ENCODE data around the gene PRMT3. TPM values are rescaled to one million over a fixed set of nuclear protein-coding genes. Genes with fewer than 3 reads are reported as not detected.
A peak's percentile ranks its signal among the peaks of the same experiment; 100 is the strongest.

Gene PRMT3
- total RNA-seq, 1 experiment from 2014 or later: 39.6 TPM

DNA sequence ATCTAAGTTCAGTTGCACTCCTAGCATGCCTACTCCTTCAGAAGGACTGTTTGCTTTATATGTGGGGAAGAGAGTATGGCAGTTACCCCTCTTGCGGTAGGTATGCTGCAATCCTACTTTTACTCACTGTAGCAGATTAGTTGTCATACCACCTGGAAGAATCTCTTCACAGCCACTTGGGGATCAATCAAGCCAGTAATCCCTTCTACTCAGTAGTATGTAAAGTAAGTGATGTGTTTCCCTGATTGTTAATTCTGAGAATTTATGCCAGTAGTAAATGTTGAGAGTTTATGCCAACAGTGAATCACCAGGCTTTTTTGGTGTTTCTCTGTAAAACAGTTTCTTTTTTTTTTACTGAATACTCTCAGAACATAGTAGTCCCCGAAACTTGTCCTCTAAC, 34.4 kb downstream of the PRMT3 start:
- Histone ChIP-seq H3K9me3 (ENCODE audit: low read length) (no peaks in the 10 kb centered on the region), H3K9me2 (replicated peaks; ENCODE audit: insufficient read depth, low read length) (no peaks in the 10 kb centered on the region), H4K20me1 (ENCODE audit: insufficient read depth, low read depth, low read length) (no peaks in the 10 kb centered on the region), H3K9ac (ENCODE audit: low read length) (no peak overlapping the region), H3K4me2 (ENCODE audit: low read depth, low read length, poor library complexity, severe bottlenecking) (no peak overlapping the region), H3K27me3 (ENCODE audit: low read length) (no peaks in the 10 kb centered on the region), H3K27ac (ENCODE audit: low read length) (no peak overlapping the region), H3K4me3 (ENCODE audit: low read length) (no peak overlapping the region), H3K79me2 (ENCODE audit: low read length) (peaks cover 68% of the 10 kb centered on the region), H2AFZ (ENCODE audit: low read length) (no peak overlapping the region), H3K4me1 (ENCODE audit: low read length) (no peaks in the 10 kb centered on the region), H3K36me3 (ENCODE audit: insufficient read depth, low read length) (peaks cover 50% of the 10 kb centered on the region; the same call in 1 of the 2 replicates)
- no peak for DNase-seq

DNA sequence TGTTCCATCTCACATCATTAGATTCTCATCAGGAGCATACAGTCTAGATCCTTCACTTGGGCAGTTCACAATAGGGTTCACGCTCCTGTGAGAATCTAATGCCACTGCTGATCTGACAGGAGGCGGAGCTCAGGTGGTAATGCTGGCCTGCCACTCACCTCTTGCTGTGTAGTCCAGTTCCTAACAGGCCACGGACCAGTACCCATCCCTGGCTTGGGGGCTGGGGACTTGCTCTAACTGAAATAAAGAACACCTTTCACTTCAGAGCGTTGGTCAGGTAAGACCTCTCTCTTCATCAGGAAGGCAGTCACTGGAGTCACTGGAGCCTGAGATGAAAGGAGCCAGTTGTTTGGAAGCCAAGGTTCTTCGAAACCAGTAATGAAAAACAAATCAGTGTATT, 41.7 kb downstream of the PRMT3 start:
- Histone ChIP-seq H2AFZ (ENCODE audit: low read length) (no peak overlapping the region), H3K27me3 (ENCODE audit: low read length) (no peaks in the 10 kb centered on the region), H3K9me3 (ENCODE audit: low read length) (no peaks in the 10 kb centered on the region), H3K4me2 (ENCODE audit: low read depth, low read length, poor library complexity, severe bottlenecking) (no peak overlapping the region), H3K79me2 (ENCODE audit: low read length) (peaks cover 61% of the 10 kb centered on the region), H3K27ac (ENCODE audit: low read length) (no peak overlapping the region), H3K9ac (ENCODE audit: low read length) (no peak overlapping the region), H3K36me3 (ENCODE audit: insufficient read depth, low read length) (peaks cover 40% of the 10 kb centered on the region; the same call in 1 of the 2 replicates), H3K9me2 (replicated peaks; ENCODE audit: insufficient read depth, low read length) (no peaks in the 10 kb centered on the region), H3K4me3 (ENCODE audit: low read length) (no peak overlapping the region), H4K20me1 (ENCODE audit: insufficient read depth, low read depth, low read length) (no peaks in the 10 kb centered on the region), H3K4me1 (ENCODE audit: low read length) (no peaks in the 10 kb centered on the region)
- DNase-seq: no peak

DNA sequence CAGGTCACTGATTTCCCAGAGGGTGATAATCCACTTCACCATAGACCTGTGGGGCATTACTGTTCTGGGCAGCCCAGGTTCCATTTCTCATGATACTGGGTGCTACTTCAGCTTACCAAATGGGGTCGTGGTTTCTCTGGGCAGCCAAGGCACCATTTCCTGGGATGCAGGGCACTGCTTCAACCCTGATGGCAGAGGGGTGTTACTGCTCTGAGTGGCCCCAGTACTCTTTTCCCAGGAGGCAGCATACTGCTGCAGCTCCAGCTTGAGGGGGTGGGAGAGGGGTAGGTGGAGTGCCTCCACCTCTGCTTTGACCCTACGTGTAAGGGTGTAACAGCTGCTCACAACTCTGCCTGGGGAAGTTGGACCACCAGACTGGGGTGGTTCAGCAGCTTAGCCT, 51.1 kb downstream of the PRMT3 start:
- Histone ChIP-seq H3K27me3 (ENCODE audit: low read length) (no peaks in the 10 kb centered on the region), H3K9ac (ENCODE audit: low read length) (no peak overlapping the region), H2AFZ (ENCODE audit: low read length) (no peak overlapping the region)

DNA sequence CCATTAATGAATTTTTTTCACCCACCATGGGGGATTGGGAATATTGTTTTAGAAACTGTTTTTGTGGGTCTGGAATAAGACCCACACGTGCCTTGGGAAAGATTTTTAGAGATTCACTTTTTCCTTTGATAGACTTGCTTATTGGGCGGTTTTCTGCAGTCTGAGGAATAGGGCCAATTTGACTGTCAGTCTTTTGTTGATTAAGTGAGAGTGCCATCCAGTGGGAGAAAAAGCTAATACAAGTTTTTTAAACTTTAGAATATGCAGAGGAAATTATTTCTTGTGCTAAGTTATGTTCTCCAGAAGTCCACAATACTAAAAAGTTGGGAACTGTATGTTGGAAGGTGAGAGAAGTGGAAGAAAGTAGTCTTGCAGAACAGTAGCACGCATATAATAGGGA, 56.1 kb downstream of the PRMT3 start:
- DNase-seq: peak; percentile 64
- H3K4me2 ChIP-seq (ENCODE audit: low read depth, low read length, poor library complexity, severe bottlenecking): no peak overlapping the region

More for the DNA sequence above, 51.1 kb downstream of the PRMT3 start:
- Histone ChIP-seq H3K27ac (ENCODE audit: low read length) (no peak overlapping the region), H3K4me2 (ENCODE audit: low read depth, low read length, poor library complexity, severe bottlenecking) (no peak overlapping the region), H3K79me2 (ENCODE audit: low read length) (peaks cover 85% of the 10 kb centered on the region), H3K9me3 (ENCODE audit: low read length) (no peaks in the 10 kb centered on the region), H3K4me3 (ENCODE audit: low read length) (no peak overlapping the region), H4K20me1 (ENCODE audit: insufficient read depth, low read depth, low read length) (no peaks in the 10 kb centered on the region), H3K9me2 (replicated peaks; ENCODE audit: insufficient read depth, low read length) (no peaks in the 10 kb centered on the region), H3K36me3 (ENCODE audit: insufficient read depth, low read length) (peaks cover 14% of the 10 kb centered on the region; the same call in 1 of the 2 replicates), H3K4me1 (ENCODE audit: low read length) (no peaks in the 10 kb centered on the region)
- DNase-seq: no peak

DNA sequence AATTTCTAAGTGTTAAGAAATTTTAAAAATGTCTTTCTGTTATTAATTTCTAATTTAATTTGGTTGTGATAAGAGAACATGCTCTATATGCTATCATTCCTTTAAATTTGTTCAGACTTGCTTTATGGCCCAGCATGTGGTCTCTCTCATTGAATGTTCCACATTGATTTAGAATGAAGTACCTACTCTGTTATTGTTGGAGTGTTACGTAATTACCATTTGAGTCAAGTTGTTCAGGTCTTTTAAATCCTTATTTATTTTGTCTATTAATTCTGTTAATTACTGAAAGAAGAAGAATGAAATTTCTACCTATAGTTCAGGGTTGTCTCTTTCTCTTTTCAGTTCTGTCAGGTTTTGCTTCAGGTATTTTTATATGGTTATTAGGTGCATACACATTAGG, 57.0 kb downstream of the PRMT3 start:
- peaks cover 16% of the 10 kb centered on the region; the same call in 1 of the 2 replicates for H3K36me3 ChIP-seq (ENCODE audit: insufficient read depth, low read length)
- no peaks in the 10 kb centered on the region for H3K9me3 ChIP-seq (ENCODE audit: low read length)
- no peak overlapping the region for H3K4me3 ChIP-seq (ENCODE audit: low read length)
- no peak overlapping the region for H3K9ac ChIP-seq (ENCODE audit: low read length)
- peaks cover 78% of the 10 kb centered on the region for H3K79me2 ChIP-seq (ENCODE audit: low read length)
- no peak overlapping the region for H2AFZ ChIP-seq (ENCODE audit: low read length)
- no peaks in the 10 kb centered on the region for H3K4me1 ChIP-seq (ENCODE audit: low read length)
- no peaks in the 10 kb centered on the region for H3K9me2 ChIP-seq (replicated peaks; ENCODE audit: insufficient read depth, low read length)
- H3K4me2 ChIP-seq (ENCODE audit: low read depth, low read length, poor library complexity, severe bottlenecking): no peak overlapping the region
- no peak for DNase-seq
- no peak overlapping the region for H3K27ac ChIP-seq (ENCODE audit: low read length)
- H3K27me3 ChIP-seq (ENCODE audit: low read length): no peaks in the 10 kb centered on the region
- no peaks in the 10 kb centered on the region for H4K20me1 ChIP-seq (ENCODE audit: insufficient read depth, low read depth, low read length)

More for the DNA sequence above, 56.1 kb downstream of the PRMT3 start:
- Histone ChIP-seq H3K36me3 (ENCODE audit: insufficient read depth, low read length) (peaks cover 16% of the 10 kb centered on the region; the same call in 1 of the 2 replicates), H3K4me3 (ENCODE audit: low read length) (no peak overlapping the region), H3K79me2 (ENCODE audit: low read length) (peaks cover 82% of the 10 kb centered on the region), H3K9me2 (replicated peaks; ENCODE audit: insufficient read depth, low read length) (no peaks in the 10 kb centered on the region), H3K27me3 (ENCODE audit: low read length) (no peaks in the 10 kb centered on the region), H3K27ac (ENCODE audit: low read length) (no peak overlapping the region), H3K9me3 (ENCODE audit: low read length) (no peaks in the 10 kb centered on the region), H3K9ac (ENCODE audit: low read length) (no peak overlapping the region), H4K20me1 (ENCODE audit: insufficient read depth, low read depth, low read length) (no peaks in the 10 kb centered on the region), H2AFZ (ENCODE audit: low read length) (no peak overlapping the region), H3K4me1 (ENCODE audit: low read length) (no peaks in the 10 kb centered on the region)

DNA sequence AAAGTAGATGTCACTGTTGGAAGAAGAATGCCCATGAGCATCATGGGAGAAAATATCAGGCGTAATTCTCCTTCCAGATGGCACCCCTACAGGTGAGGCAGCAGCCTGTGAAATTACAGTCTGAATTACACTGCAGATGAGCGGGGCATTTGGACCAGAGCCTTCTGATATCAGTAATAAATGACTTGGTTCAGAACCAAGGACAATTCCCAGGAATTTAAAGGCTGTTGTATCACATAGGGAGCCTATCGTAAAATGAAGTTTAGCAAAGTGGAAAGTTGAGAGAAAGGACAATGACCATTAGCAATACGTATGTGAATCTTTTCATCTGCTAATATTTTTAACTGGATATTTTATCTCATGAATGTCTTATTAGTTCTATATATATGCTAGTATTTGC, 61.3 kb downstream of the PRMT3 start:
- no peaks in the 10 kb centered on the region for H3K27me3 ChIP-seq (ENCODE audit: low read length)
- no peaks in the 10 kb centered on the region for H3K4me1 ChIP-seq (ENCODE audit: low read length)
- H3K4me2 ChIP-seq (ENCODE audit: low read depth, low read length, poor library complexity, severe bottlenecking): no peak overlapping the region
- H3K4me3 ChIP-seq (ENCODE audit: low read length): no peak overlapping the region
- H3K36me3 ChIP-seq (ENCODE audit: insufficient read depth, low read length): peaks cover 37% of the 10 kb centered on the region; the same call in 1 of the 2 replicates
- H3K27ac ChIP-seq (ENCODE audit: low read length): no peak overlapping the region
- peaks cover 84% of the 10 kb centered on the region for H3K79me2 ChIP-seq (ENCODE audit: low read length)
- H2AFZ ChIP-seq (ENCODE audit: low read length): no peak overlapping the region
- H3K9me3 ChIP-seq (ENCODE audit: low read length): no peaks in the 10 kb centered on the region
- DNase-seq: no peak
- H3K9ac ChIP-seq (ENCODE audit: low read length): no peak overlapping the region
- no peaks in the 10 kb centered on the region for H3K9me2 ChIP-seq (replicated peaks; ENCODE audit: insufficient read depth, low read length)
- no peaks in the 10 kb centered on the region for H4K20me1 ChIP-seq (ENCODE audit: insufficient read depth, low read depth, low read length)

DNA sequence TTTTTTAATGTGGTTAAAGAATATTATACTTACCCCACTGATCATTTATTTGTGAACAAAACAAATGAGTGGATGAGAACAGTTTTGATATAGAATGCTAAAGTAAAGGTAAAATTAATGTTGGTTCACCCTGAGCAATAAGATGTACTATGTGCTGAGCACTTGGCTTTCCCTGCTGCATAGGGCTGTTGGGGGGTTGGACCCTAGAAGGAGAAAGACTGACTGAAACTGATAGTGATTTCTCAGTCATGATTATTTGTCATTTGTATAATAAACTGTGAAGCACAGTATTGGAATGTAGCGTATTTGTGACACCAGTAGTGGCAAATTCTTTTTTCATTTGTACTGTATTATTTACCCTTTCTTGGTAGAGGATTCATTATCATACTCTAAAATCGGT, 63.3 kb downstream of the PRMT3 start:
- H3K4me1 ChIP-seq (ENCODE audit: low read length): no peaks in the 10 kb centered on the region
- H3K9me2 ChIP-seq (replicated peaks; ENCODE audit: insufficient read depth, low read length): no peaks in the 10 kb centered on the region
- H2AFZ ChIP-seq (ENCODE audit: low read length): no peak overlapping the region
- DNase-seq: no peak
- H3K27me3 ChIP-seq (ENCODE audit: low read length): no peaks in the 10 kb centered on the region
- peaks cover 76% of the 10 kb centered on the region for H3K79me2 ChIP-seq (ENCODE audit: low read length)
- H3K9me3 ChIP-seq (ENCODE audit: low read length): no peaks in the 10 kb centered on the region
- no peak overlapping the region for H3K9ac ChIP-seq (ENCODE audit: low read length)
- peaks cover 42% of the 10 kb centered on the region; the same call in 1 of the 2 replicates for H3K36me3 ChIP-seq (ENCODE audit: insufficient read depth, low read length)
- no peak overlapping the region for H3K4me2 ChIP-seq (ENCODE audit: low read depth, low read length, poor library complexity, severe bottlenecking)
- H3K4me3 ChIP-seq (ENCODE audit: low read length): no peak overlapping the region
- no peak overlapping the region for H3K27ac ChIP-seq (ENCODE audit: low read length)
- no peaks in the 10 kb centered on the region for H4K20me1 ChIP-seq (ENCODE audit: insufficient read depth, low read depth, low read length)

DNA sequence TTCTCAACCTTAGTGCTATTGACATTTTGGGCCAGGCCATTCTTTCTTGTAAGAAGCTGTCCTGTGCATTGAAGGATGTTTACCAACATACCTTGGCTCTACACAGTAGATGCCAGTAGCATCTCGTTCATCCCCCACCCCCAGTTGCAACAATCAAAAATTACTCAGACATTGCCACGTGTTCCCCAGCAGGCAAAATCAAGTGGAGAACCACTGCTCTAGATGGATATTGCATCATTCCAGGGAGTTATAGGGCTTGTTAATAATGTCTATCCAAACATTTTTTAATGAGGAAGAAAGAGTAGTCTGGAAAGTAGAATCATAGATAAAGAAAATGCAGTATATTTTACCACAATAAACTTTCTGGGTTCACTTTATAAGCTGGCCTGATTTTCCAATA, 64.1 kb downstream of the PRMT3 start:
- Histone ChIP-seq H3K27ac (ENCODE audit: low read length) (no peak overlapping the region), H3K27me3 (ENCODE audit: low read length) (no peaks in the 10 kb centered on the region), H3K36me3 (ENCODE audit: insufficient read depth, low read length) (peaks cover 40% of the 10 kb centered on the region; the same call in 1 of the 2 replicates), H3K4me3 (ENCODE audit: low read length) (no peak overlapping the region), H3K79me2 (ENCODE audit: low read length) (peaks cover 76% of the 10 kb centered on the region), H3K4me1 (ENCODE audit: low read length) (no peaks in the 10 kb centered on the region), H3K9me3 (ENCODE audit: low read length) (no peaks in the 10 kb centered on the region), H3K4me2 (ENCODE audit: low read depth, low read length, poor library complexity, severe bottlenecking) (no peak overlapping the region), H3K9me2 (replicated peaks; ENCODE audit: insufficient read depth, low read length) (no peaks in the 10 kb centered on the region), H3K9ac (ENCODE audit: low read length) (no peak overlapping the region), H4K20me1 (ENCODE audit: insufficient read depth, low read depth, low read length) (no peaks in the 10 kb centered on the region), H2AFZ (ENCODE audit: low read length) (no peak overlapping the region)
- no peak for DNase-seq

DNA sequence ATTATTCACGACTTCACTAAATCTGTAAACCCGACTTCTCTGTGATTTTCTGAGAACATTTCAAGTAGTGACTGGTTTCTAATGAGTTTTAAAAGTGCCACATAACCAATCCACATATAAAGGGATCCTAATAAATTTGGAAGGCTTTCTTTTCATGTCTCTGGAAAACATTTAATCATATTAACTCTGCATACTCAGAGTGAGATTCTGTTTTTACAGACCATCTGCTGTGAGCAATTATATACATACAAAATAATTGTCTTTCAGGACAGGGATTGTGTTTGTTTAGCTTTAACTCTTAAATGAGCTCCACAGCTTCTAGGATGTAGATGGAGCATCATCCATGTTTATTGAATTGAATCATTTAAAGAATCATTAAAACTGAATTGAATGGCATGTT, 65.1 kb downstream of the PRMT3 start:
- H3K36me3 ChIP-seq (ENCODE audit: insufficient read depth, low read length): peaks cover 37% of the 10 kb centered on the region; the same call in 1 of the 2 replicates
- H3K9ac ChIP-seq (ENCODE audit: low read length): no peak overlapping the region
- no peaks in the 10 kb centered on the region for H3K9me2 ChIP-seq (replicated peaks; ENCODE audit: insufficient read depth, low read length)
- H3K9me3 ChIP-seq (ENCODE audit: low read length): no peaks in the 10 kb centered on the region
- no peak overlapping the region for H3K4me3 ChIP-seq (ENCODE audit: low read length)
- no peaks in the 10 kb centered on the region for H4K20me1 ChIP-seq (ENCODE audit: insufficient read depth, low read depth, low read length)
- H2AFZ ChIP-seq (ENCODE audit: low read length): no peak overlapping the region
- H3K27me3 ChIP-seq (ENCODE audit: low read length): no peaks in the 10 kb centered on the region
- no peak for DNase-seq
- H3K4me2 ChIP-seq (ENCODE audit: low read depth, low read length, poor library complexity, severe bottlenecking): no peak overlapping the region
- H3K79me2 ChIP-seq (ENCODE audit: low read length): peaks cover 76% of the 10 kb centered on the region
- H3K4me1 ChIP-seq (ENCODE audit: low read length): peaks cover 7% of the 10 kb centered on the region
- H3K27ac ChIP-seq (ENCODE audit: low read length): no peak overlapping the region

All from Karpas-422 (cell line).